Keratinocyte (primary cell): Measurements from ENCODE around the gene AGAP1.

Experiments used
- CTCF ChIP-seq, 3 experiments: IDR thresholded peaks in 1 of 3; conservative IDR thresholded peaks in 1 of 3; optimal IDR thresholded peaks in 1 of 3; 2 replicates in 2 of 3; 3 replicates in 1 of 3; pipeline versions ENCODE3 to v1.5.1; 2011; ENCODE audit warnings: low read length in 3 of 3, mild to moderate bottlenecking in 3 of 3, moderate library complexity in 2 of 3, control low read depth in 1 of 3, inconsistent platforms in 1 of 3; ENCODE audit not compliant: insufficient read depth in 2 of 3; ENCODE audit errors: extremely low read depth in 1 of 3
- EZH2 ChIP-seq: IDR thresholded peaks from one replicate; pipeline ENCODE4 v1.6.1; 2012; ENCODE audit warnings: inconsistent platforms, mild to moderate bottlenecking, low read length, moderate library complexity

DNA sequence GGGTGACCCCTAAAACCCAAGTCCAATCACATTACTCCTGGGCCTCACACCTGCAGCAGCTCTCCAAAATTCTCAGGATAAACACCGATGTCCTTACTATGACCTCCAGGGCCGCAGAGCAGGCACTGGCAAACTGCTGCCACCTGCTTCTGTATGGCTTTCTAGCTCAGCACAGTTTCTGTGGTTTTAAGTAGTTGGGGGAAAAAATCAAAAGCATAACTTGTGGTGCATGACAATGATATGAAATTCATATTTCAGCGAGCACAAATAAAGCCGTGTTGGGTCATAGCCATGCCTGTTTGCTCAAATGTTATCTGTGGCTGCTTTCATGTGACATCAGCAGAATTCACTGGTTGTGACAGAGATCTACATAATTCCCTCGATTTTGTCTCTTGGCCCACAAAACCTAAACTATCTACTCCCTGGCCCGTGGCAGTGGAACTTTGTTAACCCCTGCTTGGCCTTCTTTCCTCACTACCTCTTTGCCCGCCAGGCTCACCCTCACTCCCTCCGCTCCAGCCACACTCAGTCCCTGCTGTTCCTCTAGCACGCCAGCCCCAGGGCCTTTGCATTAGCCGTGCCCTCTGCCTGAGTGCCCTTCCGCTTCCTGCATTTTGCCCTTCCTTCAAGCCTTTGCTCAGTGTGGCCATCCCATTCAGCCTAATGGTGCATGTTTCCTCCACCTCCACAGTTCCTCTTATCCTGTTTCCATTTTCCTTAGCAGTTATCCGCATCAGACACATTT is 108.3 kb downstream of the AGAP1 start:
- TF ChIP-seq CTCF (optimal IDR thresholded peaks at IDR 0.05 in 1 of 3, IDR thresholded peaks at IDR 0.05 in 1 of 3, conservative IDR thresholded peaks at IDR 0.05 in 1 of 3; ENCODE audit: extremely low read depth in 1 of 3, insufficient read depth in 2 of 3, low read length in 3 of 3) = no peak
- TF ChIP-seq EZH2 = no peak
